GM19324 (cell line): ENCODE results near the gene STK24.
A peak's percentile ranks its signal among the peaks of the same experiment; 100 is the strongest.

Experiments used
- ATAC-seq: cut with Tn5 transposase; IDR thresholded peaks from one replicate; pipeline ENCODE4 v1.9.1; 2021; ENCODE audit warnings: mild to moderate bottlenecking, moderate library complexity; ENCODE audit not compliant: unreplicated experiment, low FRiP score

Gene STK24

GRCh38 chr13:98515818-98516465, 61.0 kb downstream of the STK24 start:
- no peak for ATAC-seq

DNA sequence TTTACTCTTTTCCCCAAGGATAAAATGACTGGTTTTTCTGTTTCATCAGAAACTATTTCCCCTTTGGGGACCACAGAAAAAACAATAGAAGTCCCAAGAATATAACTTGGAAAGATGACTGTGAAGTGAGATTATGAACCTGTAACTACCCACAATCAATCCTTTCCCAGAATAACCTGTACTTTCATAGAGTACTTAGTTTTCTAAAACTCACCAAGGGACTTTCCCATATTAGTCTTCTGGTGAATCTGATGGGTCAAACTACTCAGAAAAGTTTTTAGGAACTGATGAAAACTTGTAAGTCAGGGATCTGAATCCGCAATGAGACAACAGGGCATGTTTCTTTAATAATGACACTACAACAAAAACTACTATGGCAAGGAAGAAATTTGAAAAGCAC, 62.6 kb downstream of the STK24 start:
- no peak for ATAC-seq

GRCh38 chr13:98513837-98514236, 63.1 kb downstream of the STK24 start:
- no peak for ATAC-seq

- ATAC-seq = no peak
These were observed 63.9 kb downstream of the STK24 start for GRCh38 chr13:98512774-98513665.

- no peak for ATAC-seq
These were observed 65.5 kb downstream of the STK24 start for GRCh38 chr13:98511435-98511834.

- ATAC-seq = no peak
These were observed 66.8 kb downstream of the STK24 start for GRCh38 chr13:98510156-98510509.

GRCh38 chr13:98509271-98510155, 67.4 kb downstream of the STK24 start:
- peak; percentile 51 for ATAC-seq

- ATAC-seq = no peak
These were observed 68.2 kb downstream of the STK24 start for GRCh38 chr13:98508685-98509084.

- no peak for ATAC-seq
These were observed 68.6 kb downstream of the STK24 start for GRCh38 chr13:98508280-98508679.

DNA sequence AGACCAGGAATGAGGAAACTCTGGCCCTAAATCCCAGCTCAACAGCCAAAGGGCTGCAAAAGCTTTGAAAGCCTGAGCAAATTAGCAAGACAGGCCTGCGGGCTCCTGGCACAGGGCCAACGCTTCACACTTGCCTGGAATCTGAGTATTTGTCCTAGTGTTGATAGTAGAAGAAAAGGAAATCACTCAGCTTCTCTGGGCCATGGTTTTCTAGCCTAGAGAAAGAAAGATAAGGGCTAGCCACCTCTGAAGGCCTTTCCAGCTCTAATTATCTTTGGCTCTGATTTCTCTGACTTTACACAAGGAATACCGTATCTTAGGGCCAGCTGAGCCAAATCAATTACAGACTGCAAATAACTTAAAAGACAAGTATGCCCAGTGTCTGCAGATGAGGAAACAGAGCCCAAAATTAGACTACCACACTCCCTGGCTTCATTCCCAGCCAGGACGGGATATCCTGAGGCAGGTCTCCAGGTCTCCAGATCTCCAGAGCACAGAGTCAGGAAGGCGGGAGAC, 69.6 kb downstream of the STK24 start:
- no peak for ATAC-seq

DNA sequence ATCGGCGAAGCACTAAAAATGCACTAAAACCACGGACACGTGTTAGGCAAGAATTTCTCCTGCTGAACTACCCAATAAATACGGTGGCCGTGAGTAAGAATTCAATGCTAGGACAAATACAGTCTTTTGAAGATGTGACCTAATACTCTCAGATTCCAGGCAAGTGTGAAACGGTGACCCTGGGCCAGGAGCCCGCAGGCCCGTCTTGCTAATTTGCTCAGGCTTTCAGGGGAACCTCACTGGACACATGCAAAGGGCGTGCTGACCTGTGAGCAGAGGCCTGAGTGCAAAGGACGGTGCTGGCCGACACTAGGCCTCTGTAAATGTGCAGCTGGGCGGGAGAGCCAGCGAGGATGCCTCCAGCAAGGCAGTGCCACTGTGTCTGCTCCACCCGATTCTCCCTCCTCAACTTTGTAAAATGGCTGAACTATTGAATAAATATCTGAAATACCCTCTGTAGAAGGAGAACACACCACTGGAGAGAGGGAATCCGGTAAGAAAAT, 70.1 kb downstream of the STK24 start:
- ATAC-seq = no peak

DNA sequence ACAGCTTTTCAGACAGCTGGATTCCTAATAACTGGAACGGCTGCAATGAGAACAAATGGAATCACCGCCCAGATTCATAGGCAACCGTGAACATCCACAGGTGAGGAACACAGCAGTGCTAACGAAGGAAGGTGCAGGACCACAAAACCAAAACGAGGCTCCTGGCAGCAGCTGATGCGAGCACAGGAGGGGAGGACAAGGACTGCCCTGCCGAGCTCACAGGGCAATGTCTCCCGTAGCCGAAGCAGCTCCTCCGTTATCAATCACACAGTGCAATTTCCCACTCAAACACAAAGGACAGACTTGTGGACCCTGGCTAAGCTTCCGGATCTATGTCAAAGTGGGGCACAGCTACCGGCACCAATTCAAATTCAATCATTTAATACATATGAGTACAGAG, 70.6 kb downstream of the STK24 start:
- ATAC-seq = no peak

DNA sequence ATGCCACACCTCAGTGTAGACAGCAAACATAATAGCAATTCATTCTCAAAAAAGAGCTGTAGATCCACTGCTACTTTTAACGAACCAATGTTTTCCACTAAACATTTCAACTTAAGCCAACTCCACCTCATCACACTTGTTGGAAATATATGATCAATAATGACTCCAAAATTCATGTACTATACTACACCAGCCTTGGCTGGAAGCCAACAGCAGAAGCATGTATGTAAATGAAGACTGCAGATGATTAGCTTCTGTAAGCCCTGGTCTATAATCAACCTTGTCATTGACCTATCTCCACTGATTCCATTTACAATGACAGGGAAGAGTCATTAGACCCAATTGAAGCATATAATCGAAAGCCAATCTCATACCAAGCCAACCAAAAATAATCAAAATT, 71.7 kb downstream of the STK24 start:
- no peak for ATAC-seq

DNA sequence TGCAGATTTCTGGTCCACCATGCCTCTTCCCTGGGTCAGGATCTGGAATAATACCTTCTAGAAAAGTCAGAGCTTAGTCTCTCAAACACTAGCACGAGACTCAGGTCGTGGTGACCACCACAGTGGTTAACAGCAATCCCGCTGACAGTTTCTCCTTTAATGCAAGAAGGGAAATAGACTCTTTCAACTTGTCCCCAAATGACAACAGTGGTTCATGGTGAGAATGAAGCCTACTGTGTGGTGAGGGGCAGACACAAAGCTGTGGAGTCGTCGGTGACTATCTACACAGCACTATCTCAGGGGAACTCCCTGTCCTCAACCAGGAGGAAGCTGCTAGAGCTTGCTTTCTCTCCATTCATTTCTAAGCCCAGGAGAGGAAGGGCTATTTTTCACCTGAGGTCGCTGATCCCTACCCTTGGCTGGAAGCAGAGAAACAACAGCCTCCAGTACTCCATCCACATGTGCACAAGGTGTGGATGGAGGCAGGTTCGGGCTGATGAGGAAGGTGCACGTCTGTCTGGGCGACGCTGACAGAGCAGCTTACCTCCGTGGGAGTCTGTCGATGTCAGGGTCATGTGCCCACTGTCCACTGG, 72.4 kb downstream of the STK24 start:
- ATAC-seq = no peak

DNA sequence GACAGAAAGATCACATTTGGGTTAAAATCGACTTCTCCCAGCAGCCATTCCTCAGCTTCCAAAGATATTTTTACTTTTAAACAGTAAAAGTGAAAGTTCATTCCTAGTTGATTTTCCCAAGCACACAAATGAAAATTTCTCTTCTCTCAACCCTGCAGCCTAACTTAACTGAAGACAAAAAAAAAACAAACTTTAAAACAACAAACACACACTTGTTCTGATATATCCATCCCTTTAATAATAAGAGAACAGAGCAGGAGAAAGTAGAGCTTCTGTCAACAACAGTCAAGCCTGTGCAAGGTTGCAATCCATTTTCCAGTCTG, 72.9 kb downstream of the STK24 start:
- no peak for ATAC-seq

DNA sequence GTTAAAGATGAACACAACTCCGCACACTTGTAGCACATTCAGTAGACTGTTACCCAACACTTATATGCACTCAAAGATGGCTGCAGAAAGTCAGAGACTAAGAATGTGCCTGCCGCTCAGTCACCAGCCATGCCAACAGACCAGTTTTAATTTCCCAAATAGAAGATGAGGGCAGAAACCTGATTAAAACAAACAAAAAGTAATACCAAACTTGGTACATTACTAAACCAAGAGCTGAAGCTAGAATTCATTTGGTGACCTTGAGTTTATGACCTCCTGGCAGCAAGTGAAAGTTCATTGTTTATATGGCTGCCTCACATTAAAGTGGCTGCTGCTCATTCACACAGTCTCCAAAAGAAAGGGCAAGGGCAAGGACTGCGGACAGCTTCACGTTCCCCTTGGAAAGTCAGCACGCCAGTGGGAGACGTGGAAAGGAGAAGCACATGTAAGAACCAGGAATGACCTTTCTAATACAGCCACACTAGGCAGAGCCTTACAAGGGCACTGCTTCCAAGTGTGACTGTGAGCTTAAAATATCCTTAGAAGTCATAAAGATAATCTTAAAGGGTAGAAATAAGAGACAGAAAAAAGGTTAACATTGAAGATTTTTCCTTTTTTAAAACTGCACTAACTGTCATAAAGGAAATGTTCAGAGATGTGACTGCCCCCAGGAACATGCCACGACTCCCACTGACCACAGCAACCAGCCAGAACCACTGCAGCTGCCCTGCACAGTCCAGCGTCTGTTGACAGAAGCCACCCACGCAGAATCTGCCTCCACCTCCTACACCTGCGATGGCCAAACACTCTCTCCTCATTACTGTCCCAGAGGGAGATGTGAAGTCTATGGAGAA, 73.5 kb downstream of the STK24 start:
- ATAC-seq = no peak

DNA sequence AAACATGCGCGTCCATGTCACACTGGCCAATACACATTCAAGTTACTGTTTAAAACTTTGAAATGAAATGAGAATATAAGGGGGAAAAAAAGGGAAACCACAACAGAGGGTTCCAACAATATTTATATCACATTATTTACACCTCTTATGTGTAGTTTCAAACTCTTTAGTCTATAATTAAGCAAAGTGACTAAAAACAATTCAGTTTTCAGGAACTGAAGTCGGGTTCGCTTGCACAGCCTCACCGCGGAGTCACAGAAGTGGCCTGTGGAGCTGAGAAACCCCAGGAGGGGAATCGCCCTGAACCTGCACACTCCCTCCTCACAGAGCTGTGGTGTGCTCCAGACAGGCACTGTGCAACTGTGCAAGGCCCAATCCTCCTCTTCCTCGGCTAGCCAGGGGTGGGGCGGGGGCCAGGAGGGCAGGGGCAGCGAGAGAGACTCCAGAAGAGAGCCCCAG, 75.9 kb downstream of the STK24 start:
- ATAC-seq = peak; percentile 66

GRCh38 chr13:98496966-98497365, 79.9 kb downstream of the STK24 start:
- ATAC-seq = no peak

DNA sequence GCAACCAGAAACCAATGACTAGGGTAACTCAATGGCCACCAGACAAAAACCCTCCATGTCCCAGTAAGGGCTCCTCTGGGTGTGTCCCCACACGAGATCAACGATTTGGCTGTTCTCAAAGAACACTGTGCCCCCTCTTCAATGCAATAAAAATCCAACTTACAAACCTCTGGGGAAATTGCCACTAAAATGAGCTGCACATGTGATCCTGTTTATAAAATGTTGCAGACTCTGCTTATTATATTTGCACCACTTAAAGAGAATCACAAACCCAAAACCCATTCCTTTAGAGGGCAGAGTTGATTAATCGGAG, 80.5 kb downstream of the STK24 start:
- ATAC-seq = no peak
